Measurements from ENCODE around the gene NUMBL.

DNA sequence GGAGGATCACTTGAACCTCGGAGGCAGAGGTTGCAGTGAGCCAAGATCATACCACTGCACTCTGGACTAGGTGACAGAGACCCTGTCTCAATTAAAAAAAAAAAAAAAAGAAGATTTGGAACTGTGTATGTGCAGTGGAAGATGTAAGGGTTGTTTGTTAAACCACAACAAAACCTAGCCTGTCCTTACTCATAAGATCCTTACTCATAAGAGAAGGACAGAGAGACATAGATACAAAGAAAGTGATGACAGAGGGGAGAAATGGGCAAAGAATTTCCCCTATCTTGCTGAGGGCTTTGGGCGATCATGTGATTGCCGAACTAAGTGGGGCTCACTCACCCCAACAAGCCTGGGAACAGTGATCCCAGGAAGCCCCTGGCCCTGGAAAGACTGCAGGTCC is 34.4 kb upstream of the NUMBL start:
- TF ChIP-seq, protein P1, sequence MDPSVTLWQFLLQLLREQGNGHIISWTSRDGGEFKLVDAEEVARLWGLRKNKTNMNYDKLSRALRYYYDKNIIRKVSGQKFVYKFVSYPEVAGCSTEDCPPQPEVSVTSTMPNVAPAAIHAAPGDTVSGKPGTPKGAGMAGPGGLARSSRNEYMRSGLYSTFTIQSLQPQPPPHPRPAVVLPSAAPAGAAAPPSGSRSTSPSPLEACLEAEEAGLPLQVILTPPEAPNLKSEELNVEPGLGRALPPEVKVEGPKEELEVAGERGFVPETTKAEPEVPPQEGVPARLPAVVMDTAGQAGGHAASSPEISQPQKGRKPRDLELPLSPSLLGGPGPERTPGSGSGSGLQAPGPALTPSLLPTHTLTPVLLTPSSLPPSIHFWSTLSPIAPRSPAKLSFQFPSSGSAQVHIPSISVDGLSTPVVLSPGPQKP (IDR thresholded peaks at IDR 0.05; ENCODE audit: borderline replicate concordance, low read depth, low read length): no peak
- no peak for TF ChIP-seq POLR2A (IDR thresholded peaks at IDR 0.05; ENCODE audit: low read depth, low read length)
- no peak for TF ChIP-seq CTCF (conservative IDR thresholded peaks at IDR 0.05; ENCODE audit: low read depth, low read length)
